GM21526 (cell line): ENCODE data around the gene DHFR2.

Experiments
- ATAC-seq: cut with Tn5 transposase; IDR thresholded peaks from one replicate; pipeline ENCODE4 v1.9.1; 2021; ENCODE audit warnings: moderate library complexity; ENCODE audit not compliant: unreplicated experiment, low FRiP score

DHFR2 gene

DNA sequence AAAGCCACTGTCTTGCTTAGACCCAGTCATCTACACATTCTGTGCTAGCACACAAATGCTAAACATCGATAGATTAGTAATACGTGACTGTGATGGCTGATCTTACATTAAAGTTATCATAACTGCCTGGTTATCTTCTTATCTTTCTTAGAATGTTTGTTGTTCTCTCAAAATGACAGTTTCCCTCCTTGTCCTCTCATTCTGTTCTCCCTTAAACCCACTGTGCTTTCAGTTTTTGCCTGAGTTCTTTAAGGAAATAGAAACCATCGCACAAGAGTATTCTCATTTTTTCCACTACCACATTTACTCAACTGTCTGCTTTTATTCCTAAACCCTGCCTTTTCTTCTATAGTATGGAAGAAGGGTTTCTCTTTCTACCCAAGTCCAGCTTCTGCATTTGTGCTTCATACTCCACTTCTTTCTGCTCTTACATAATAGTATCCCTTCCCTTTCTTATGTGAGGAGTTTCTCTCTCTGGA lies 51.4 kb downstream of the DHFR2 start:
- ATAC-seq = no peak

DNA sequence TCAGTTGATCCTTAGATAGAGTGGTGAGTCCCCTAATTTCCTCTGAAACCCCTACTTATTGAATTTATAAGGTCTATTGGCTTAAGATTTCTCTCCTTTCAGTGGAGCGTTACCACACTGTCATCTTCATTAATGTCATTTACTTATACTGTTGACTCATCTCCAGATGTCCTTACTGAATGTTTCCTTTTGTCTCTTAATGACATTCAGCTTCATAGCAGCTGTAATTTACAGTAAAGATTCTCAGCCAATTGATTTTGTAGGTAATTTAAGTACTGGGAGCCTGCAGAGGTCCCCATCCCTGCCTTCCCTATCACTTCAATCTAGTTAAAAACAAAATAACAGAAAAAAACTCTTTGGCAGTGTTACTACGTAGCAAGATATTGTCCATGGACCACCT lies 53.1 kb downstream of the DHFR2 start:
- ATAC-seq = no peak

DNA sequence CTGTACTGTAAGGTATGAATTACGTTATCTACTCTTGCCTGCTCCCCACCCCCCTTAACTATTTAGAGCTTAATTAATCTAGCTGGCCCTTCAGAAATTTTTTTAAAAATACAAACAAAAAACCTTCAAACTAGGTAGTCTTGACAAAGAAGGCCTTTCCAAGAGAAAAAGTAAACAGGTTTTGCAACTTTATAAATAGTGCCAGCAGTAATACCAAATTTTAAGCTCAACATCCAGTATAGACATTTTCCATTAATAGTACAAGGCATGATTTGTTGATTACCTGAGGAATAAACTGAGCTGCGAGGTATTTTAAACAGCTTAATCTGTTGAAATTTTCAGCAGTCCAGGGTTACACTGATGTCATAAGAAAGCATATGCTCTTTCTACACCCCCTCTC lies 54.5 kb downstream of the DHFR2 start:
- ATAC-seq = no peak
